Endodermal cell (in vitro differentiated cells): Measurements from ENCODE around the gene TIPIN. TPM values are rescaled to one million over a fixed set of nuclear protein-coding genes. Genes with fewer than 3 reads are reported as not detected.
"Not testable (repeated sequence)": the region's sequence is repeated elsewhere in the genome, so short reads cannot be mapped to it uniquely, and the experiment has no call there.

Experiments
- DNase-seq: peaks from one replicate; pipeline ENCODE4 v3.0.0-alpha.2; 2017
- H3K27ac ChIP-seq: 2 replicates; pipeline ENCODE4 v1.5.1; 2013; ENCODE audit warnings: mild to moderate bottlenecking, low read depth, low read length, moderate library complexity
- H3K27me3 ChIP-seq: 2 replicates; pipeline ENCODE4 v1.6.1; 2013; ENCODE audit warnings: mild to moderate bottlenecking, low read length, moderate library complexity; ENCODE audit not compliant: insufficient read depth, control insufficient read depth, poor library complexity, severe bottlenecking
- H3K36me3 ChIP-seq: 2 replicates; pipeline ENCODE4 v1.7.0; 2013; ENCODE audit warnings: mild to moderate bottlenecking, low read length, moderate library complexity; ENCODE audit not compliant: control insufficient read depth, insufficient read depth
- H3K4me1 ChIP-seq: one replicate; pipeline ENCODE4 v1.7.0; 2013; ENCODE audit warnings: low read length; ENCODE audit not compliant: control insufficient read depth, insufficient read depth
- H3K4me3 ChIP-seq: 2 replicates; pipeline ENCODE4 v1.5.1; 2013; ENCODE audit warnings: mild to moderate bottlenecking, low read length, moderate library complexity
- H3K9ac ChIP-seq: 2 replicates; pipeline ENCODE4 v1.6.1; 2013; ENCODE audit warnings: mild to moderate bottlenecking, low read length, moderate library complexity; ENCODE audit not compliant: poor library complexity, severe bottlenecking; ENCODE audit errors: extremely low read depth
- H3K9me3 ChIP-seq: 2 replicates; pipeline ENCODE4 v1.6.1; 2013; ENCODE audit warnings: mild to moderate bottlenecking, low read length, moderate library complexity; ENCODE audit not compliant: control insufficient read depth
- H3K27ac Mint-ChIP-seq: 2 replicates; pipeline ENCODE4 v1.8.0; 2020; ENCODE audit warnings: mixed read lengths
- H3K27me3 Mint-ChIP-seq: 2 replicates; pipeline ENCODE4 v1.8.0; 2021; ENCODE audit warnings: mild to moderate bottlenecking, mixed read lengths; ENCODE audit not compliant: insufficient read depth
- H3K36me3 Mint-ChIP-seq: 2 replicates; pipeline ENCODE4 v1.8.0; 2020; ENCODE audit warnings: low read depth, mixed read lengths
- H3K4me1 Mint-ChIP-seq: 2 replicates; pipeline ENCODE4 v1.8.0; 2020; ENCODE audit warnings: mixed read lengths
- H3K4me3 Mint-ChIP-seq: 2 replicates; pipeline ENCODE4 v1.8.0; 2020; ENCODE audit warnings: mild to moderate bottlenecking, moderate library complexity, mixed read lengths
- H3K9me3 Mint-ChIP-seq: 2 replicates; pipeline ENCODE4 v1.8.0; 2020; ENCODE audit warnings: mild to moderate bottlenecking, mixed read lengths
- WGBS, 2 experiments: methylation state at CpG; one replicate each; pipeline versions ENCODE4 v1.1.5 to v1.1.7; 2013; ENCODE audit warnings: missing lambda C conversion rate in 2 of 2, mixed read lengths in 1 of 2; ENCODE audit not compliant: insufficient coverage in 1 of 2, insufficient read length in 1 of 2; 5-methylcytosine and 5-hydroxymethylcytosine counted together
- total RNA-seq, 2 donors: library from RNA; stranded (reverse); fragmentation: NEBNext Ultra II Directional in 1 of 2; extraction: Animal tissue kit (Norgen Biotek cat#: 25700) in 1 of 2; gene quantifications; 2 replicates in 1 of 2; 3 replicates in 1 of 2; pipeline ENCODE4 v1.2.1, GENCODE V29; 2021
- TF ChIP-seq, protein P1 (sequence below): fragments of 200-600 bp; sonication (generic); conservative IDR thresholded peaks from 2 replicates; pipeline ENCODE4 v1.5.0; 2021; ENCODE audit warnings: antibody characterized with exemption, mild to moderate bottlenecking

Gene TIPIN
- total RNA-seq, 2 donors from 2014 or later = 19.7 to 25.5 TPM

DNA sequence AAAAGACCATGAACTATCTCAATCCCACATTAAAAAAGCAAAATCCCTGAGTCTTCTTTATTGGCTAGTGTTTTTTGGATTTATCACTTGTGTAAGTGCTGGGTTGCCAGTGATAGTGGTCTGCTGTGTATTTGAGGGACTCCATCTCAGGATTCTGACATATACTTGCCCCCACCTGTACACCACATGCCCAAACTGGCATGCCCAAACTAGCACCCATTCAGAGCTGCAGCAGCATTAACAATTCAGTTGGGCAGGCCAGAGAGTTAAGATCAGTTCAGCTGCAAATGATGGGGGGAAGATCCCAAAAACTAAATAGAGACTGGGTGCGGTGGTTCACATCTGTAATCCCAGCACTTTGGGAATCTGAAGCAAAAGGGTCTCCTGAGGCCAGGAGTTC, 6.3 kb upstream of the TIPIN start:
- Histone ChIP-seq H3K4me3 (no peak overlapping the region), H3K27ac (no peak overlapping the region), H3K9ac (no peak overlapping the region), H3K9me3 (no peaks in the 10 kb centered on the region), H3K36me3 (no peaks in the 10 kb centered on the region), H3K4me1 (no peaks in the 10 kb centered on the region), H3K27me3 (no peaks in the 10 kb centered on the region)
- Mint-ChIP-seq H3K27ac (no peak overlapping the region), H3K36me3 (no peaks in the 10 kb centered on the region), H3K27me3 (no peaks in the 10 kb centered on the region), H3K9me3 (no peaks in the 10 kb centered on the region), H3K4me3 (no peak overlapping the region), H3K4me1 (no peaks in the 10 kb centered on the region)
- TF ChIP-seq, protein P1, sequence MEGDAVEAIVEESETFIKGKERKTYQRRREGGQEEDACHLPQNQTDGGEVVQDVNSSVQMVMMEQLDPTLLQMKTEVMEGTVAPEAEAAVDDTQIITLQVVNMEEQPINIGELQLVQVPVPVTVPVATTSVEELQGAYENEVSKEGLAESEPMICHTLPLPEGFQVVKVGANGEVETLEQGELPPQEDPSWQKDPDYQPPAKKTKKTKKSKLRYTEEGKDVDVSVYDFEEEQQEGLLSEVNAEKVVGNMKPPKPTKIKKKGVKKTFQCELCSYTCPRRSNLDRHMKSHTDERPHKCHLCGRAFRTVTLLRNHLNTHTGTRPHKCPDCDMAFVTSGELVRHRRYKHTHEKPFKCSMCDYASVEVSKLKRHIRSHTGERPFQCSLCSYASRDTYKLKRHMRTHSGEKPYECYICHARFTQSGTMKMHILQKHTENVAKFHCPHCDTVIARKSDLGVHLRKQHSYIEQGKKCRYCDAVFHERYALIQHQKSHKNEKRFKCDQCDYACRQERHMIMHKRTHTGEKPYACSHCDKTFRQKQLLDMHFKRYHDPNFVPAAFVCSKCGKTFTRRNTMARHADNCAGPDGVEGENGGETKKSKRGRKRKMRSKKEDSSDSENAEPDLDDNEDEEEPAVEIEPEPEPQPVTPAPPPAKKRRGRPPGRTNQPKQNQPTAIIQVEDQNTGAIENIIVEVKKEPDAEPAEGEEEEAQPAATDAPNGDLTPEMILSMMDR = no peak
- WGBS, 2 experiments = 100% methylated on average over 1 of the region's 1 CpG
- no peak for DNase-seq

DNA sequence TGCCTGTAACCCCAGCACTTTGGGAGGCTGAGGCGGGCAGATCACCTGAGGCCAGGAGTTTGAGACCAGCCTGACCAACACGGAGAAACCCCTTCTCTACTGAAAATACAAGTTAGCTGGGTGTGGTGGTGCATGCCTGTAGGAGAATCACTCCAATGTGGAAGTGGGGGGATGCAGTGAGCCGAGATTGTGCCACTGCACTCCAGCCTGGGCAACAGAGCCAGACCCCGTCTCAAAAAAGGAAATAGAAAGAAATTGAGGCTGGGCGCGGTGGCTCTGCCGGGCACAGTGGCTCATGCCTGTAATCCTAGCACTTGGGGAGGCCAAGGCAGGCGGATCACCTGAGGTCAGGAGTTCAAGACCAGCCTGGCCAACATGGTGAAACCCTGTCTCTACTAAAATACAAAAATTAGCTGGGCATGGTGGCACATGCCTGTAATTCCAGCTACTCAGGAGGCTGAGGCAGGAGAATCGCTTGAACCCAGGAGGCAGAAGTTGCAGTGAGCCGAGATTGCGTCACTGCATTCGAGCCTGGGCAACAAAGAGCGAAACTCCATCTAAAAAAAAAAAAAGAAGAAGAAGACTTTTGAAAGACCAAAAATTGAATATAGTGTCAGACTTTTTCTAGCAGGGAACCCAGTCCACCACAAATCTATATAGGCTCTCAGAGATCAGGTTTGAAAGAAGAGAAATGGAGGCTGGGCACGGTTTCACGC, 5.4 kb upstream of the TIPIN start:
- not testable (repeated sequence) for H3K9me3 Mint-ChIP-seq, H3K27me3 Mint-ChIP-seq, H3K27ac ChIP-seq, H3K9me3 ChIP-seq, H3K27me3 ChIP-seq, H3K9ac ChIP-seq, H3K4me3 ChIP-seq, H3K36me3 ChIP-seq, H3K4me1 Mint-ChIP-seq, H3K27ac Mint-ChIP-seq, H3K4me3 Mint-ChIP-seq, H3K4me1 ChIP-seq, DNase-seq, H3K36me3 Mint-ChIP-seq
- WGBS, 2 experiments = 76 to 96% methylated on average over 10 to 12 of the region's 15 CpGs

DNA sequence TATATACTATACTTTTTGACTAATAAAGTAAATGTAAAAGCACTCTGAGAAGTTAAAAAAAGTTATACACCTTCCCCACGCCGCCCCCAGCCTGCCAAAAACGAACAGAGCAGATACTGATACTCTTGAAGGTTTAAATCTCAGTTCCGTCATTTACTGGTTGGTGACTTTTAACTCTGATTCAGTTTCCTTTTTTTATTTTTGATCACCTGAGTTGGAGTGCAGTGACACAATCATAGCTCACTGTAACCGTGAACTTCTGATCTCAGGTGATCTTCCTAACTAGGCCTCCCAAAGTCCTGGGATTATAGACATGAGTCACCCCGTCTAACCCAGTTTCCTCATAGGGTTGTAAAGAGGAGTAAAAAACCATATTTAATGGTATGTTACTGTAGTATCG, 3.3 kb upstream of the TIPIN start:
- H3K36me3 Mint-ChIP-seq = no peaks in the 10 kb centered on the region
- peak overlapping the region; percentile 75 for H3K27ac Mint-ChIP-seq
- no peak for DNase-seq
- H3K27me3 Mint-ChIP-seq = no peaks in the 10 kb centered on the region
- no peaks in the 10 kb centered on the region for H3K9me3 ChIP-seq
- no peaks in the 10 kb centered on the region for H3K4me1 ChIP-seq
- TF ChIP-seq, protein P1 = no peak
- H3K27ac ChIP-seq = no peak overlapping the region
- no peak overlapping the region for H3K4me3 ChIP-seq
- WGBS, 2 experiments = 84 to 88% methylated on average over 3 to 7 of the region's 7 CpGs
- H3K36me3 ChIP-seq = no peaks in the 10 kb centered on the region
- H3K9me3 Mint-ChIP-seq = no peaks in the 10 kb centered on the region
- no peaks in the 10 kb centered on the region for H3K27me3 ChIP-seq
- peaks cover 6% of the 10 kb centered on the region for H3K4me1 Mint-ChIP-seq
- no peak overlapping the region for H3K9ac ChIP-seq
- H3K4me3 Mint-ChIP-seq = no peak overlapping the region

DNA sequence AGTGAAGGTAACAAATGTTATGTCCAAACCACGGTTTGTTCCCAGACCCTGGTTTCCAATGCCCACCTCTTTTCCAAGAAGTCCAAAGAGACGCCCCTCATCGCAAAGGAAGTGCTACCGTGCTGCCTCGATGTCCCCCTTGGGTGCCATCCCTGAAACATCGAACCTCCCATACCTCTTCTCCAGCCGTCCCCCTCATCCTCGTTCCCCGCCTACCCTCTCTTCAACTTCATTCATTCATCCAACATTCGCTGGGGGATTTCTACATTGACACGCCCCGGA, 467 bp downstream of the TIPIN start:
- peaks cover 14% of the 10 kb centered on the region for H3K36me3 ChIP-seq
- no peaks in the 10 kb centered on the region for H3K27me3 Mint-ChIP-seq
- H3K4me3 ChIP-seq = peak overlapping the region; percentile 95
- H3K9ac ChIP-seq = peak overlapping the region; percentile 87
- H3K4me3 Mint-ChIP-seq = peak overlapping the region; percentile 91
- H3K27ac Mint-ChIP-seq = peak overlapping the region; percentile 98
- no peaks in the 10 kb centered on the region for H3K9me3 ChIP-seq
- 10 to 14% methylated on average over 8 to 12 of the region's 12 CpGs for WGBS, 2 experiments
- peaks cover 6% of the 10 kb centered on the region for H3K4me1 Mint-ChIP-seq
- TF ChIP-seq, protein P1 = no peak
- H3K27me3 ChIP-seq = no peaks in the 10 kb centered on the region
- peaks cover 22% of the 10 kb centered on the region for H3K36me3 Mint-ChIP-seq
- H3K27ac ChIP-seq = peak overlapping the region; percentile 19
- no peak for DNase-seq
- no peaks in the 10 kb centered on the region for H3K4me1 ChIP-seq
- H3K9me3 Mint-ChIP-seq = no peaks in the 10 kb centered on the region

DNA sequence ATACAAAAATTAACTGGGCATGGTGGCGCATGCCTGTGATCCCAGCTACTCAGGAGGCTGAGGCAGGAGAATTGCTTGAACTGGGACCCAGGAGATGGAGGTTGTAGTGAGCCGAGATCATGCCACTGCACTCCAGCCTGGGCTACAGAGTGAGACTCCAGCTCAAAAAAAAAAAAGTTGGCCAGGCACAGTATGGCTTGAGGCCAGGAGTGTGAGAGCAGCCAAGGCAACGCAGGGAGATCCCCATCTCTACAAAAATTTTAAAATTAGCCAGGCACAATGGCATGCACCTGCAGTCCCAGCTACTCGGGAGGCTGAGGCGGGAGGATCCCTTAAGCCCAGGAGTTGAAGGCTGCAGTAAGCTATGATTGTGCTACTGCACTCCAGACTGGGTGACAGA, 8.0 kb downstream of the TIPIN start:
- H3K4me1 Mint-ChIP-seq, H3K27ac ChIP-seq, H3K27me3 Mint-ChIP-seq, H3K9me3 Mint-ChIP-seq, H3K4me3 ChIP-seq, H3K9me3 ChIP-seq, H3K4me1 ChIP-seq, DNase-seq, H3K27ac Mint-ChIP-seq, H3K27me3 ChIP-seq, H3K4me3 Mint-ChIP-seq, H3K9ac ChIP-seq: not testable (repeated sequence)
- peaks cover 54% of the 10 kb centered on the region for H3K36me3 Mint-ChIP-seq
- H3K36me3 ChIP-seq = peaks cover 64% of the 10 kb centered on the region
- 73 to 75% methylated on average over 4 to 5 of the region's 5 CpGs for WGBS, 2 experiments
